Ammon's horn (tissue), 1 donor: Measurements from ENCODE around the gene VAPB.

Experiments
- DNase-seq: peaks from one replicate; pipeline ENCODE4 v3.0.0-alpha.2; 2016; ENCODE audit warnings: low spot score

Gene VAPB

DNA sequence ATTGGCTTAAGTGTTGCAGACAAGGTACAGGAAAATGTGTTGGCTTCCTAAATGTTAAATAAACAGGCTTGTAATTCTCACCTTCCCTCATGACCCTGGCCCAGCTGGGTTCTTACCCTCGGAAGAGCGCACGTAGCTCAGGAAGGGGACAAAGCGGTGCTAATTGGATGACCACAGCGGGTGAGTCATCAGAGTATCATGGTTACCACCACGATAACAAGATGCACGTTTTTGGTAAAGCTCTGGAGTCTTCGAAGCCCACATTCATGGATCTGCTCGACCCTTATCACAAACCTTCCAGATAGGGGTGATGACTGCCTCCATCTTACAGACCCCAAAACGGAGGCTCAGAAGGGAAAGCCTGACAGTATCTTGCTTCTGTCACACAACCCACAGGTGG, 93.4 kb downstream of the VAPB start:
- no peak for DNase-seq

DNA sequence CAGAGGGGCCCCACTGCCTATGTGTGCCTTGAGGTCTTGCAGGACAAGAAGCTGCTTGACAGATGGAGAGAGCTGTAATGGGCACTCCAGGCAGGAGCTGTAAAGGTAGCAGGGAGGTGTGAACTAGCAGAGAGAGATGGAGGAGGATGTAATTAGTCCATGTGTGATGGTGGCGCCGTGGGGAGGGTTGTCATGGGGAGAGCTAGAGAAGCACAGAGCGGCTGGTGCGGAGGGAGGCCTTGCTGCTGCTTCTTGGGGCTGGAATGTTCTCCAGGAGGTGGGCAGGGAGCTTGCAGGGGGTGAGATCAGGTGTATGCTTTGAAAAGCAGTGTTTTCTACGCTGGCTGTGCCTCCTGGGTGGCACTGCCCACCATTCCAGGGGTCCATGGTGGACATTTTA, 94.0 kb downstream of the VAPB start:
- no peak for DNase-seq

DNA sequence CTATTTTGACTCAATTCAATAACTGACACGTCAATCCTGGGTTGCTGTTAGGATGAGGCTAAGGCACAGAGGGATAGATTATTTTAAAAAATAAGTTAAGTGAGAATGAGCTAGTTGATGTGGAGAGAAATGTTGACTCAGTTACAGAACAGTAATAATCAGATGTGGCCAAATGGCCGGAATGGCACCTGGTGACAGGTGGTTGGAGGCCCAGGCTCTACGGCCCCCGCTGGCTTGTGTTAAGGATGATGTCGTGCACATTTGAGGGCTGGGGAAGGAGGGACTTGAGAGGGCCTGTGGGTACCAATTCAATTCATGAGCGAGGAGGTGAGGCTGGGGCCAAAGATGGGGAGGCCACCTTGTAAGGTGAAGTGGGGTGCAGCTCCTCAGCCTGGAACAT, 94.4 kb downstream of the VAPB start:
- no peak for DNase-seq

DNA sequence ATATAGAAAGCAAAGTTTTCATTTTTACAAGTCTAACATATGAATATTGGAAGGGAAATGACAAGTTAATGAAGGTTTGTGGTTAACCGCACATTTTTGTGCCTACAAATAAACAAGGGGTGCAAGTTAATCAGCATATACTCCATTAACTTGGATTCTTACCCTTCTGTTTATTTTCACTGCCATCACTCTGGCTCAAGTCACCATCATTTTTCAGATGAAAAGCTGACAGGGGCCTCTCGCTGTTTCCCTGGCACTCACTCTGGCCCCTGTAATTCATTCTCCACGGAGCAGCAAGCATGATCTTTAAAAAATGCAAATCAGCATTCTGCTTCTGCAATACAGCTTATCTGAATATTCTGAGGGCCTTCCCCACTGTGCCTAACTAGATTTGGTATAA, 96.4 kb downstream of the VAPB start:
- DNase-seq, result no peak

DNA sequence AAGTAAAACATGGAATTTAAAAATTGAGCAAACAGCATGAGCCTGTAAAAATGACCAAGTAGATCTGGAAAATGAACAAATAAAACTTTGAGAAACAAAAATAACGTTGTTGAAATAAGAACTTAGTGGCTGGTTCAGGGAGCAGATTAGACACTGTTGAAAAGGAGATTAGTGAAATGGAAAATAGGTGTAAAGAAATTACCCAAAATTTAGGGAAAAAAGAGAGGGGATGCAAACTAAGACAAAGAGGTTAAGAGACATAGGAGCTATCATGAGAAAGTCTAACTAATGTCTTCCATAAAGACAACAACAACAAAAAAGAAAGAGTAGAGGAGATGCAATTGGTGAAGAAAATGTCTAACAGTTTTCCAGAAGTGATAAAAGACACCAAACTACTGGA, 97.2 kb downstream of the VAPB start:
- no peak for DNase-seq

DNA sequence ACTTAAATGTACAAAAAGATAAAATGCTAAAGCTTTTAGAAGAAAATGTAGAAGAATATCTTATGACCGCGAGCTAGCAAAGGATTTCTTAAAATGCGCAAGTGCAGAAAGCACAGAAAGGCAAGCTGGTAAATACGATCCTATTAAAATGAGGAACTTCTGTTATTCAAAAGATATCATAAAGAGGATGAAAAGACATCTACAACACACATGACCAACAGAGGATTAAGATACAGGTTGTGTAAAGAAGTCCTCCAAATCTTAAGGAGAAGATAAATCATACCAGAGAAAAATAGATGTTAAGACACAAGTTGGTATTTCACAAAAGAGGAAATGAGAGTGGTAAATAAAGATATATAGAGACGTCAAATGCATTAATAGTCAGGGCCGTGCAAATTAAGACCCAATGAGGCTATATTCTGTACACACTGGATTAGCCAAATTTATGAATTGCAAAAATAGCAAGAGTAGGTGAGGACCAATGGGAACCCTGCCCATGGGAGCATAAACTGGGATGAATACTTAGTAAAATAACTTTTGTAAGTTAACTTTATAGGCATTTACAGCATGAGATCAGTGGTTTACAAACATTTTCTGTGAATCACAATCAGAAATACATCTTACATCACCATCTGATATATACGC, 103.2 kb downstream of the VAPB start:
- DNase-seq, result no peak

DNA sequence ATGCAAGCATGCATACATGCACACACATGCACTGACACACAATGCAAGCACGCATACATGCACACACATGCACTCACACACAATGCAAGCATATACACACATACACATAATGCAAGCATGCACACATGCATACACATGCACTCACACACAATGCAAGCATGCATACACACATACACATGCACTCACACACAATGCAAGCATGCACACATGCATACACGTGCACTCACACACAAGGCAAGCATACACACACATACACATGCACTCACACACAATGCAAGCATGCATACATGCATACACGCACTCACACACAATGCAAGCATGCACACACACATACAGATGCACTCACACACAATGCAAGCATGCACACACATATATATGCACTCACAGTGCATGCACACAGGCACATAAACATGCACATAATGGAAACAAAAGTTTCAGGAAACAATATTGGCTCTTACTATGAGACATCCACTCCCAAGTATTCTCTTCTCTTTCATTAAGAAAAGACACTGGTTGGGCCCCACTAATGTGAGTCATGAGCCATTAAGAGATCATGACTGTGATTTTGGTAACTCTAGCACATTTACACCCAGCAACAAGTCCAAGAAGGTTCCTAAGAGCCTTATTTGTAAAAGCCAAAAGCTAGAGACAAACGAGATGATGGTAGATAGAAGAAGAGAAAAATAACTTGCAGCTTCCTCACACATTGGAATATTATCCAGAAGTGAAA, 103.9 kb downstream of the VAPB start:
- DNase-seq, result no peak

DNA sequence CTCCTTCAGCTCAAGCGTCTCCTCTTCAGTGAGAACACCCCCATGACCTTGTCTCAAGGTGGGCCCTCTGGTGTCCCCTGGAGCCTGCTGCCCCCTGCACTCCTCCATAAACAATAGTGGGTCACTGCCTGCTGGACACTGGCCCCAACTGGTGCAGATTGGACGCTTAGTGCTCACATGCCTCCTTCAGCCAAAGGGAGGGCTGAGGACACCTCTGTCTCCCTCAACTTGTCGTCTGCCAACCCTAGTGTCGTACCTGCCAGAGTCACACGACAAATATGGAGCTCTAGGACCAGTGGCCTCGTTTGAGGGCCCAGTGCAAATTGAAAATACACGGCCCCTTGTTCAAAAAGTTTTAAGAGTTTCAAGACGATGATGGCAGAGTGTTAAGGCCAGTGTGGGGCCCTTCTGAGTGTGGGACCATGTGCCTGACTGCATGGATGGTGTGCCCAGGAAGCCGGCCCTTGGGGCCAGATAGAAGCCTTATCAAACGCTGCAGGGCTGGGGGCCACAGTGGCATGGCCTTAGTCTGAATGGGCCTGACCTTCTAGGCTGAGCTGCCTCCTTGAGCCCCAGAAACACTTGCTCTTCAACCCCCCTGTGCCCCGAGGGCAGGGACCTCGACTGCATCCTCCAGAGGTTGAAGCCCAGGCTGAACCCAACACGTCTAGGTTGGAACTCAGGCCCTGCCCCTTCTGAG, 106.0 kb downstream of the VAPB start:
- no peak for DNase-seq

DNA sequence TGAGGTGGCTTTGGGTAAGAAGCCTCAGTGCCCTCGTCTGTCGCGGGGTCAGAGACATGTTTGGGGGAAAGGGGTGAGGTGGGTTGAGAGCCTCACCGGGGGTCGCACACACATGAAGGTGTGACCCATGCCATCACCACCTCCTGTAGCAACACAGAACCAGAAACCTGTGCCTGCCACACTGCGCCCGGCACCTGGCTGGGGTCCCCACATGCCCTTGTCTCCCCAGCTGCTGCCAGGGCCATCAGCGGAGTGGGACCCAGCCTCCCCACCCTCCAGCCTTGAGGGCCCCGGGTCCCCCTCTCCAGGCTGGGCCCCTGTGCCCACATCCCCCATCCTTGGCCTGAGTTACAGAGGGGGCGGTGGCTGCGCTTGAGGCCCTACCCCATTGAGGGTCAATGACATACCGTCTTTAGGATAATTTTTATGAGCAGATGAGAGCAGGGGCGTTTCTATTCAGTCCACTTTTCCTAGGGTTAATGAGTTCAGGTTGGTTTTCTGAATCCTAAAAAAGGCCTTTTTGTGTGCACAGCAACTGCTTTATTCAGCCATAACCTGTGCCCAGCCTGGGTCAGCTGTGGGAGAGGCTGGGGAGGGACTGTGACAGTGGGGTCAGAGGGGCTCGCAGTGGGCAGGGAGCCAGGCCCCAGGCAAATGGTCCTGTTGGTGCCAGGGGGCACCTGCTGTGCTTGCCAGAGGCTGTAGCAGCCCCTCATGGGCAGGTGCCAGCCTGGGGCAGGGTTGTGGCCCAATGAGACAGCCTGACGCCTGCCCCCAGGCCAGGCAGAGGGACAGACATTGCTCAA, 106.8 kb downstream of the VAPB start:
- no peak for DNase-seq

DNA sequence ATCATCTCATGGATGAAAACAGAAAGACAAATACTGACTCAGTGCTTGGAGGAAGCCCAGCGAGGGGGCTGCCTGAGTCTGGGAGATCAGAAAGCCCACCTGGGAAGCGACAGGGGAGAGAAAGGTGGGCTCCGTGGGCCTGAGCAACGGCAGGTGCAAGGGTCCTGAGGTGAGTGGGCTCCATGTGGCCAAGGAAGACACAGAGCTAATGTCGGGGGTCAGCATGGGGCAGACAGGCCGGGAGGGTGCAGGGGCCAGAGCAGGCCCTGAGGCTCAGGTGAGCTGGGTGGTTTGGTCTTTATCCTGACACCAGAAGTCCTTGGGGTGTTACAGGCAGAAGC, 107.4 kb downstream of the VAPB start:
- no peak for DNase-seq

DNA sequence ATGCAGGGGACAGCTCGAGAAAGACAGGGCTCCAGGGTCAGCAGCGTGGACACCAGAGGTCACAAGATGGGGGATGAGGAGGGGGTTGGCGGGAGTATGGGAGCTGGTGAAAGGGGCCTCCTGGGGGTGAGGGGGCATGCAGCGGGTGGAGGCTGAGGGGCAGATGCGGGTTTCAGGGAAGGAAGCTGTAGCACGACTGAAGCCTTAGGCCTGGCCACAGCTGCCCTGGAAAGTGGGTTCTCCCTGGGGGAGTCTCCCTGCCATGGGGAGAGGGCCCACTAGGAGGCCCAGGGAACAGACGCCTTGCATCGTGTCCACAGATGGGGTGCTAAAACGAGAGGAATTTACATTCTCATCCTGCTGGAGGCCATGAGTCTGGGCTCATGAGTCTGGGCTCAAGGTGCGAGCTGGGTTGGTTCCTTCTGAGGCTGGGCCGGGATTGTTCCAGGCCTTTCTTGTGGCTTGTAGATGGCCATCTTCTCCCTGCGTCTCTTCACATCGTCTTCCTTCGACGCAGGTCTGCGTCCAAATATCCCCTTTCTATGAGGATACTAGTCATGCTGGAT, 108.1 kb downstream of the VAPB start:
- DNase-seq, result no peak

DNA sequence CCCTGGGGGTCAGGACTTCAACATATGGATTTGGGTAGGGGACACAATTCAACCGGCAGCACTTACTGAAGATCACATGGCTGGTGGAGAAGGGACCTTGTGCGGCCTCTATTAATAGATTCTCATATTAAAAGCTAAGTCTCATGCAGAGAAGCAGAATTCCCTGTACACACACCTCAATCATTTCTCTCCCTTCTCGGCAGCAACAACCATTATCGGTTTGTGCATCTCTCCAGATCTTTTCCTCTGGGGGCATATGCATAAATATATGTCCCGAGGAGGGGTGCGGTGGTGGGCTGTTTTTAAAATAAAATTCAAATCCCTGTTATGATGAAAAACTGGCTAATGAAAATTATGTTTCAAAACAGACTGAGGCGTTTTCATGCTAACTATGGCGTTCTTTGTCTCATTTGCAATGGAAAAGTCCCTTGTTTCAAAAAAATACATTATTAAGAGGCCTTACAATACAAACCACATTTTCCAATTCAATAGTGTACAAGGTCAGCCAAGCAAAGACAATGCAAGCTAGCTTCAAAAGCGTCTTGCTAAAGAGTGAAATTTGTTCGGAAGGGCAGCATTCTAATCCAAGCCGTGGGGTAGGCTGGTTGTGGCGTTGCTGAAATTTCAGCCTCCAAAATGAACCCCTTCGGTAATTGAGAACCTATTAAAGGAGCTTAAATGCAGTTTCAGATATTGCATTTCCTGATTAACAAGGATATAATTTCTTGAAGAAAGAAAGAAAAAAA, 108.9 kb downstream of the VAPB start:
- DNase-seq, result no peak

DNA sequence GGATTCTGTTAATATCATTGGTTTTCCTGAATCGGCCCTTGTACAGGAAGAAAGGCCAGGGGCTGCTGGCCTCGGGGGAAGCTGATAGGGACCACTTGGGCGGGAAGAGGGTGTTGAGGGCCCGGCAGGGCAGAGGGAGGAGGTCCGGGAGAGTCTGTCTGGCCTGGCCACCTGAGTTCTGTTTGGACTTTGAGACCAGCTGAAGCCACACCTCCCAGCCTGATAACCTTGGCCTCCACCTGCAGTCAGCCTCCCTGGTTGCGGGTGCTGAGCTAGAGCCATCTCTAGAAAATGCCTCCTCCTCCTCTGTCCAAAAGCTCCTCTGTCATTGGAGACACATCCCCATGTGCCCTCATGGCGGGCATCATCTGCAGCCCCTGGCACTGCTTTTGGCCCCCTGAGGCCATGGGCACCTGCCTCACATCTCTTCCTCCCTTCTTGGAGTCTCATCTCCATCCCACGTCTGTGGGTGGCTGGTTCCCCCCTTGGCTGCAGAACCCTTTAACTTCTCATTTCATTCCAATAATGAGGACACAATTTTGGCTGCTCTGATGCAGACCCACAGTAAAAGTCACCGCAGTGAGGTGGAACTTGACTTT, 109.5 kb downstream of the VAPB start:
- DNase-seq, result no peak

DNA sequence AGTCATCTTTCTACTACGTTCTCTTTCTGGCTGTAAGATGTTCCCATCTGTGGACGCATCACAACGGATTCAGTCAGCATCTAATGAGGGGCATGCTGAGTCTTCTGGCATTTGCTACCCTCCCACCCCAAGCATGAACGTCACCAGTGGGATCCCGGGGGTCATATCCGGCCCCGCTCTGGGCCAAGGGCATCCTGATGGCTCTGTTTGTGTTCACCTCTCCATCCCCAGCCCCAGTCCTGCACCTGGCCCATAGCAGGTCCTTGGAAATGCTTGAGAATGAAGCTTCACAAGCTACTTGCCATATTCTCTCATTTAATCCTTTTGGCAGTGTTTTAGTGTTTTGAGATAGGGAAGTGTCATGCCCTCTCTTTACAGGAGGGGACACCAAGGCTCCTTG, 111.2 kb downstream of the VAPB start:
- DNase-seq, result no peak
